WTC11 (cell line): Measurements from ENCODE around the gene PPP1R2. TPM values are rescaled to one million over a fixed set of nuclear protein-coding genes. Genes with fewer than 3 reads are reported as not detected.

Experiments
- ATAC-seq: fragments of 200-7000 bp; cut with Tn5 transposase; 2 replicates; pipeline ENCODE4 v1.10.0; 2021; ENCODE audit warnings: mild to moderate bottlenecking, moderate library complexity
- CTCF ChIA-PET: fragments of 300-600 bp; sonication (Branson Sonifier 250); formaldehyde crosslinking; loops from one replicate; lab custom pipeline; 2021; ENCODE audit warnings: antibody characterized with exemption; lab: Charles Lee
- POLR2A ChIA-PET: fragments of 350-600 bp; sonication (Branson Sonifier 250); formaldehyde crosslinking; loops from one replicate; lab custom pipeline; 2021; ENCODE audit warnings: antibody characterized with exemption; lab: Charles Lee
- DNase-seq: peaks from one replicate; pipeline ENCODE4 v3.0.0; 2021; ENCODE audit warnings: low spot score
- H3K27ac Mint-ChIP-seq: 2 replicates; pipeline ENCODE4 v1.8.0; 2021; ENCODE audit warnings: mixed read lengths
- H3K27me3 Mint-ChIP-seq: 2 replicates; pipeline ENCODE4 v1.8.0; 2021; ENCODE audit warnings: low read depth, mild to moderate bottlenecking, moderate library complexity, mixed read lengths
- H3K36me3 Mint-ChIP-seq: 2 replicates; pipeline ENCODE4 v1.8.0; 2021; ENCODE audit warnings: mixed read lengths
- H3K4me1 Mint-ChIP-seq: 2 replicates; pipeline ENCODE4 v1.8.0; 2022; ENCODE audit warnings: mixed read lengths
- H3K4me3 Mint-ChIP-seq: 2 replicates; pipeline ENCODE4 v1.8.0; 2021; ENCODE audit warnings: mild to moderate bottlenecking, moderate library complexity, mixed read lengths
- H3K9me3 Mint-ChIP-seq: 2 replicates; pipeline ENCODE4 v1.8.0; 2021; ENCODE audit warnings: mixed read lengths
- CREB1 ChIP-seq: sonication (generic); formaldehyde crosslinking; IDR thresholded peaks from 2 replicates; pipeline ENCODE4 v1.8.0; 2023; ENCODE audit warnings: mild to moderate bottlenecking, missing genetic modification reagents
- GABPB1 ChIP-seq: sonication (generic); formaldehyde crosslinking; IDR thresholded peaks from 2 replicates; pipeline ENCODE4 v1.8.1; 2023; ENCODE audit warnings: mild to moderate bottlenecking, missing genetic modification reagents
- HMGA2 ChIP-seq: fragments of 250-450 bp; sonication (Bioruptor Pico); IDR thresholded peaks from 2 replicates; pipeline ENCODE4 v1.4.0; 2021; ENCODE audit warnings: mild to moderate bottlenecking, moderate library complexity
- JAZF1 ChIP-seq: fragments of 250-450 bp; sonication (Bioruptor Pico); IDR thresholded peaks from 2 replicates; pipeline ENCODE4 v1.9.0; 2021; ENCODE audit warnings: moderate library complexity, mild to moderate bottlenecking, inconsistent platforms
- JUN ChIP-seq: sonication (generic); formaldehyde crosslinking; IDR thresholded peaks from 2 replicates; pipeline ENCODE4 v1.8.0; 2023; ENCODE audit warnings: mild to moderate bottlenecking, missing genetic modification reagents
- MYBL2 ChIP-seq: sonication (generic); formaldehyde crosslinking; IDR thresholded peaks from 2 replicates; pipeline ENCODE4 v1.8.1; 2023; ENCODE audit warnings: mild to moderate bottlenecking, moderate library complexity, missing genetic modification reagents
- NFATC4 ChIP-seq: fragments of 250-450 bp; sonication (Bioruptor Pico); IDR thresholded peaks from 2 replicates; pipeline ENCODE4 v1.9.0; 2021; ENCODE audit warnings: mild to moderate bottlenecking
- NFE2L1 ChIP-seq: sonication (generic); formaldehyde crosslinking; IDR thresholded peaks from 2 replicates; pipeline ENCODE4 v1.8.1; 2023; ENCODE audit warnings: missing genetic modification reagents
- NR1H2 ChIP-seq: sonication (generic); formaldehyde crosslinking; IDR thresholded peaks from 2 replicates; pipeline ENCODE4 v1.9.0; 2021; ENCODE audit warnings: mild to moderate bottlenecking, moderate library complexity, missing genetic modification reagents
- NR3C1 ChIP-seq: sonication (generic); formaldehyde crosslinking; conservative IDR thresholded peaks from 2 replicates; pipeline ENCODE4 v1.8.1; 2023; ENCODE audit warnings: low read depth, mild to moderate bottlenecking, missing genetic modification reagents
- RELA ChIP-seq: sonication (generic); formaldehyde crosslinking; IDR thresholded peaks from 2 replicates; pipeline ENCODE4 v1.8.1; 2022; ENCODE audit warnings: missing genetic modification reagents, mild to moderate bottlenecking, borderline replicate concordance
- SMAD3 ChIP-seq: sonication (generic); formaldehyde crosslinking; IDR thresholded peaks from 2 replicates; pipeline ENCODE4 v1.8.0; 2022; ENCODE audit warnings: missing genetic modification reagents, mild to moderate bottlenecking, borderline replicate concordance
- TCF7 ChIP-seq: sonication (generic); formaldehyde crosslinking; IDR thresholded peaks from 2 replicates; pipeline ENCODE4 v1.8.0; 2022; ENCODE audit warnings: mild to moderate bottlenecking, low read depth, missing genetic modification reagents, moderate library complexity
- ZNF232 ChIP-seq: sonication (generic); formaldehyde crosslinking; IDR thresholded peaks from 2 replicates; pipeline ENCODE4 v1.8.0; 2022; ENCODE audit warnings: mild to moderate bottlenecking, missing genetic modification reagents
- ZNF263 ChIP-seq: sonication (generic); formaldehyde crosslinking; IDR thresholded peaks from 2 replicates; pipeline ENCODE4 v1.8.1; 2022; ENCODE audit warnings: low read depth, mild to moderate bottlenecking, moderate library complexity, missing genetic modification reagents
- total RNA-seq: library from RNA; stranded (reverse); gene quantifications from 3 replicates; pipeline ENCODE4 v1.2.3, GENCODE V29; 2021
- TF ChIP-seq, protein P1 (sequence below): fragments of 250-450 bp; sonication (Bioruptor Pico); IDR thresholded peaks from 2 replicates; pipeline ENCODE4 v1.9.0; 2021; ENCODE audit warnings: mild to moderate bottlenecking, borderline replicate concordance
- TF ChIP-seq, protein P2 (sequence below): sonication (generic); formaldehyde crosslinking; IDR thresholded peaks from 2 replicates; pipeline ENCODE4 v1.8.1; 2023; ENCODE audit warnings: mild to moderate bottlenecking, missing genetic modification reagents
- TF ChIP-seq, protein P3 (sequence below): fragments of 250-450 bp; sonication (Bioruptor Pico); IDR thresholded peaks from 2 replicates; pipeline ENCODE4 v1.9.0; 2021; ENCODE audit warnings: moderate library complexity, mild to moderate bottlenecking, inconsistent platforms, borderline replicate concordance
- TF ChIP-seq, protein P4 (sequence below): fragments of 250-450 bp; sonication (Bioruptor Pico); IDR thresholded peaks from 2 replicates; pipeline ENCODE4 v1.8.0; 2021; ENCODE audit warnings: mild to moderate bottlenecking
- TF ChIP-seq, protein P5 (sequence below): sonication (generic); formaldehyde crosslinking; IDR thresholded peaks from 2 replicates; pipeline ENCODE4 v1.8.0; 2023; ENCODE audit warnings: missing genetic modification reagents
- TF ChIP-seq, protein P6 (sequence below): sonication (generic); formaldehyde crosslinking; conservative IDR thresholded peaks from 2 replicates; pipeline ENCODE4 v1.8.1; 2023; ENCODE audit warnings: mild to moderate bottlenecking, low read depth, missing genetic modification reagents, moderate library complexity
- TF ChIP-seq, protein P7 (sequence below): sonication (generic); formaldehyde crosslinking; IDR thresholded peaks from 2 replicates; pipeline ENCODE4 v1.8.1; 2023; ENCODE audit warnings: mild to moderate bottlenecking, missing genetic modification reagents

The PPP1R2 gene
- total RNA-seq, 1 experiment from 2014 or later, result 28.1 TPM

DNA sequence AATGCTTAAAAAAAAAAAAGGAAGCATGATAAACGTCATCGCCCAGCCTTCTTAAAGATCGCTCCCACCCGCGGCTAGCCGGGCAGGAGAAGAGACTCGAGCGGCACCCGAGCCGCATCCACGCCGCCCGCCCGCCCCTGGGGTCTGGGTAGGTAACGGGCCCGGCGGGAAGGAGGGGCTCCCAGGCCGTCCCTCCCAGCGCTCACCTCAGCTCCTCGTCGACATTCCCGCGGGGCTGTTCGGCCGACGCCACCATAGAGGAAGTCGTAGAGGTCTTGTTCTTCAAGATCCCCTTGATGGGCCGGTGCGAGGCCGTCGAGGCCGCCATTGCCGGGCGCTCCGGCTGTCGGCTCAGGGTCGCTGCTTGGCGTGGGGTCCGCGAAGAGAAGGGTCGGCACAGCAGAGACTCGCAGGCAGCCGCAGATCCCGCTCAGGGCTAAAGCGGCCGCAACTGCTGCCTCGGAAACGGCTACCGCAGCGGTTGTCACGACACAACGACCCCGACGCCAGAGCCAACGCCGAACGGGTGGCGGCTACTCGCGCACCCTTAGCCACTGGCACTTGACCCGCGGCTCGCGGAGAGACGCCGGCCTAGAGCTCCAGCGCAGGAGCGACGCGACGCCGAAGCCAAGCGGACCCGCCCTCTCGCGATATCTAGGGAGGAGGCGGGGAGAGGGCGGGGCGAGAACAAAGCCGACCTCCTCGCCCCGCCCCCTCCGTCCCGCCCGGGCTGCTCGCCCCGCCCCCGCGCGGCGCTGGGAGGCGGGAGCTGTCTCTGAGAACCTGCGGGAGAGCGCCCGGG, at the start of gene PPP1R2 (continued):
- TF ChIP-seq, protein P1, sequence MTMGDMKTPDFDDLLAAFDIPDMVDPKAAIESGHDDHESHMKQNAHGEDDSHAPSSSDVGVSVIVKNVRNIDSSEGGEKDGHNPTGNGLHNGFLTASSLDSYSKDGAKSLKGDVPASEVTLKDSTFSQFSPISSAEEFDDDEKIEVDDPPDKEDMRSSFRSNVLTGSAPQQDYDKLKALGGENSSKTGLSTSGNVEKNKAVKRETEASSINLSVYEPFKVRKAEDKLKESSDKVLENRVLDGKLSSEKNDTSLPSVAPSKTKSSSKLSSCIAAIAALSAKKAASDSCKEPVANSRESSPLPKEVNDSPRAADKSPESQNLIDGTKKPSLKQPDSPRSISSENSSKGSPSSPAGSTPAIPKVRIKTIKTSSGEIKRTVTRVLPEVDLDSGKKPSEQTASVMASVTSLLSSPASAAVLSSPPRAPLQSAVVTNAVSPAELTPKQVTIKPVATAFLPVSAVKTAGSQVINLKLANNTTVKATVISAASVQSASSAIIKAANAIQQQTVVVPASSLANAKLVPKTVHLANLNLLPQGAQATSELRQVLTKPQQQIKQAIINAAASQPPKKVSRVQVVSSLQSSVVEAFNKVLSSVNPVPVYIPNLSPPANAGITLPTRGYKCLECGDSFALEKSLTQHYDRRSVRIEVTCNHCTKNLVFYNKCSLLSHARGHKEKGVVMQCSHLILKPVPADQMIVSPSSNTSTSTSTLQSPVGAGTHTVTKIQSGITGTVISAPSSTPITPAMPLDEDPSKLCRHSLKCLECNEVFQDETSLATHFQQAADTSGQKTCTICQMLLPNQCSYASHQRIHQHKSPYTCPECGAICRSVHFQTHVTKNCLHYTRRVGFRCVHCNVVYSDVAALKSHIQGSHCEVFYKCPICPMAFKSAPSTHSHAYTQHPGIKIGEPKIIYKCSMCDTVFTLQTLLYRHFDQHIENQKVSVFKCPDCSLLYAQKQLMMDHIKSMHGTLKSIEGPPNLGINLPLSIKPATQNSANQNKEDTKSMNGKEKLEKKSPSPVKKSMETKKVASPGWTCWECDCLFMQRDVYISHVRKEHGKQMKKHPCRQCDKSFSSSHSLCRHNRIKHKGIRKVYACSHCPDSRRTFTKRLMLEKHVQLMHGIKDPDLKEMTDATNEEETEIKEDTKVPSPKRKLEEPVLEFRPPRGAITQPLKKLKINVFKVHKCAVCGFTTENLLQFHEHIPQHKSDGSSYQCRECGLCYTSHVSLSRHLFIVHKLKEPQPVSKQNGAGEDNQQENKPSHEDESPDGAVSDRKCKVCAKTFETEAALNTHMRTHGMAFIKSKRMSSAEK (CRISPR knock-in tag), result no peak
- TF ChIP-seq NR1H2 (CRISPR knock-in tag) (no peak), ZNF263 (no peak), GABPB1 (CRISPR knock-in tag) (0 out of 2 replicates have a peak, but pooled peaks have one; percentile 32), RELA (CRISPR knock-in tag) (no peak), NFE2L1 (CRISPR knock-in tag) (peak; percentile 43; the same call in 1 of the 2 replicates), JAZF1 (CRISPR knock-in tag) (no peak), SMAD3 (CRISPR knock-in tag) (no peak), JUN (CRISPR knock-in tag) (no peak), ZNF232 (CRISPR knock-in tag) (peak; percentile 93)
- TF ChIP-seq, protein P2, sequence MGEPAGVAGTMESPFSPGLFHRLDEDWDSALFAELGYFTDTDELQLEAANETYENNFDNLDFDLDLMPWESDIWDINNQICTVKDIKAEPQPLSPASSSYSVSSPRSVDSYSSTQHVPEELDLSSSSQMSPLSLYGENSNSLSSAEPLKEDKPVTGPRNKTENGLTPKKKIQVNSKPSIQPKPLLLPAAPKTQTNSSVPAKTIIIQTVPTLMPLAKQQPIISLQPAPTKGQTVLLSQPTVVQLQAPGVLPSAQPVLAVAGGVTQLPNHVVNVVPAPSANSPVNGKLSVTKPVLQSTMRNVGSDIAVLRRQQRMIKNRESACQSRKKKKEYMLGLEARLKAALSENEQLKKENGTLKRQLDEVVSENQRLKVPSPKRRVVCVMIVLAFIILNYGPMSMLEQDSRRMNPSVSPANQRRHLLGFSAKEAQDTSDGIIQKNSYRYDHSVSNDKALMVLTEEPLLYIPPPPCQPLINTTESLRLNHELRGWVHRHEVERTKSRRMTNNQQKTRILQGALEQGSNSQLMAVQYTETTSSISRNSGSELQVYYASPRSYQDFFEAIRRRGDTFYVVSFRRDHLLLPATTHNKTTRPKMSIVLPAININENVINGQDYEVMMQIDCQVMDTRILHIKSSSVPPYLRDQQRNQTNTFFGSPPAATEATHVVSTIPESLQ (CRISPR knock-in tag), result no peak
- TF ChIP-seq, protein P3, sequence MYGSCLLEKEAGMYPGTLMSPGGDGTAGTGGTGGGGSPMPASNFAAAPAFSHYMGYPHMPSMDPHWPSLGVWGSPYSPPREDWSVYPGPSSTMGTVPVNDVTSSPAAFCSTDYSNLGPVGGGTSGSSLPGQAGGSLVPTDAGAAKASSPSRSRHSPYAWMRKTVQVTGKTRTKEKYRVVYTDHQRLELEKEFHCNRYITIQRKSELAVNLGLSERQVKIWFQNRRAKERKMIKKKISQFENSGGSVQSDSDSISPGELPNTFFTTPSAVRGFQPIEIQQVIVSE (CRISPR knock-in tag), result no peak
- TF ChIP-seq, protein P4, sequence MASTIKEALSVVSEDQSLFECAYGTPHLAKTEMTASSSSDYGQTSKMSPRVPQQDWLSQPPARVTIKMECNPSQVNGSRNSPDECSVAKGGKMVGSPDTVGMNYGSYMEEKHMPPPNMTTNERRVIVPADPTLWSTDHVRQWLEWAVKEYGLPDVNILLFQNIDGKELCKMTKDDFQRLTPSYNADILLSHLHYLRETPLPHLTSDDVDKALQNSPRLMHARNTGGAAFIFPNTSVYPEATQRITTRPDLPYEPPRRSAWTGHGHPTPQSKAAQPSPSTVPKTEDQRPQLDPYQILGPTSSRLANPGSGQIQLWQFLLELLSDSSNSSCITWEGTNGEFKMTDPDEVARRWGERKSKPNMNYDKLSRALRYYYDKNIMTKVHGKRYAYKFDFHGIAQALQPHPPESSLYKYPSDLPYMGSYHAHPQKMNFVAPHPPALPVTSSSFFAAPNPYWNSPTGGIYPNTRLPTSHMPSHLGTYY, result no peak

DNA sequence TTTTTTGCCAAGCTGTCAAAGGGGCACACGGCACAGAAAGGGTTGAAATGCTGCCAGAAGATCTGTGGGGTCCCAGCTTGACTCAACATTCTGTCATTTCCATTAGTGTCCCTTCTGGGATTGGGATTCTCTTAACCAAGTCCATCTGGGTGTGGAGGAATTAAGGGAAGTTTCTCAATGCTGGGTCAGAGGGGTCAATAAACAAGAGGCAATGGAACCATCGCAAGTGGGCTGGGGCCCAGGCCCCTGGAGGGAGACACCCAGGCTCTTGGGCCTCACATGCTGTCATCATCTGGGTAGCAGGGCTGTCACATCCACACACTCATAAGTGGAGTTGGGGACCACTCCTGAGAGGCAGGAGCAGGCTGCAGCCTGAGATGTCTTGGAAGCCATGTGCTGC, 48.7 kb upstream of the PPP1R2 start:
- POLR2A ChIA-PET, result no interaction called here
- TF ChIP-seq HMGA2 (CRISPR knock-in tag), result no peak
- TF ChIP-seq, protein P5, sequence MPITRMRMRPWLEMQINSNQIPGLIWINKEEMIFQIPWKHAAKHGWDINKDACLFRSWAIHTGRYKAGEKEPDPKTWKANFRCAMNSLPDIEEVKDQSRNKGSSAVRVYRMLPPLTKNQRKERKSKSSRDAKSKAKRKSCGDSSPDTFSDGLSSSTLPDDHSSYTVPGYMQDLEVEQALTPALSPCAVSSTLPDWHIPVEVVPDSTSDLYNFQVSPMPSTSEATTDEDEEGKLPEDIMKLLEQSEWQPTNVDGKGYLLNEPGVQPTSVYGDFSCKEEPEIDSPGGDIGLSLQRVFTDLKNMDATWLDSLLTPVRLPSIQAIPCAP (CRISPR knock-in tag), result no peak
- no peak for TF ChIP-seq NFATC4 (CRISPR knock-in tag)
- TF ChIP-seq, protein P3 (CRISPR knock-in tag), result no peak
- TF ChIP-seq NR3C1 (CRISPR knock-in tag), result no peak
- no peak for TF ChIP-seq TCF7
- TF ChIP-seq, protein P6, sequence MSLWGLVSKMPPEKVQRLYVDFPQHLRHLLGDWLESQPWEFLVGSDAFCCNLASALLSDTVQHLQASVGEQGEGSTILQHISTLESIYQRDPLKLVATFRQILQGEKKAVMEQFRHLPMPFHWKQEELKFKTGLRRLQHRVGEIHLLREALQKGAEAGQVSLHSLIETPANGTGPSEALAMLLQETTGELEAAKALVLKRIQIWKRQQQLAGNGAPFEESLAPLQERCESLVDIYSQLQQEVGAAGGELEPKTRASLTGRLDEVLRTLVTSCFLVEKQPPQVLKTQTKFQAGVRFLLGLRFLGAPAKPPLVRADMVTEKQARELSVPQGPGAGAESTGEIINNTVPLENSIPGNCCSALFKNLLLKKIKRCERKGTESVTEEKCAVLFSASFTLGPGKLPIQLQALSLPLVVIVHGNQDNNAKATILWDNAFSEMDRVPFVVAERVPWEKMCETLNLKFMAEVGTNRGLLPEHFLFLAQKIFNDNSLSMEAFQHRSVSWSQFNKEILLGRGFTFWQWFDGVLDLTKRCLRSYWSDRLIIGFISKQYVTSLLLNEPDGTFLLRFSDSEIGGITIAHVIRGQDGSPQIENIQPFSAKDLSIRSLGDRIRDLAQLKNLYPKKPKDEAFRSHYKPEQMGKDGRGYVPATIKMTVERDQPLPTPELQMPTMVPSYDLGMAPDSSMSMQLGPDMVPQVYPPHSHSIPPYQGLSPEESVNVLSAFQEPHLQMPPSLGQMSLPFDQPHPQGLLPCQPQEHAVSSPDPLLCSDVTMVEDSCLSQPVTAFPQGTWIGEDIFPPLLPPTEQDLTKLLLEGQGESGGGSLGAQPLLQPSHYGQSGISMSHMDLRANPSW, result no peak
- TF ChIP-seq JAZF1 (CRISPR knock-in tag), result no peak
- TF ChIP-seq MYBL2 (CRISPR knock-in tag), result no peak
- TF ChIP-seq NFE2L1 (CRISPR knock-in tag), result no peak
- TF ChIP-seq, protein P7, sequence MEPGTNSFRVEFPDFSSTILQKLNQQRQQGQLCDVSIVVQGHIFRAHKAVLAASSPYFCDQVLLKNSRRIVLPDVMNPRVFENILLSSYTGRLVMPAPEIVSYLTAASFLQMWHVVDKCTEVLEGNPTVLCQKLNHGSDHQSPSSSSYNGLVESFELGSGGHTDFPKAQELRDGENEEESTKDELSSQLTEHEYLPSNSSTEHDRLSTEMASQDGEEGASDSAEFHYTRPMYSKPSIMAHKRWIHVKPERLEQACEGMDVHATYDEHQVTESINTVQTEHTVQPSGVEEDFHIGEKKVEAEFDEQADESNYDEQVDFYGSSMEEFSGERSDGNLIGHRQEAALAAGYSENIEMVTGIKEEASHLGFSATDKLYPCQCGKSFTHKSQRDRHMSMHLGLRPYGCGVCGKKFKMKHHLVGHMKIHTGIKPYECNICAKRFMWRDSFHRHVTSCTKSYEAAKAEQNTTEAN (CRISPR knock-in tag), result no peak
- TF ChIP-seq CREB1, result no peak

More for the DNA sequence above, 48.7 kb upstream of the PPP1R2 start:
- DNase-seq (no peak), ATAC-seq (no peak)
- H3K27ac Mint-ChIP-seq, result no peak overlapping the region
- H3K4me3 Mint-ChIP-seq, result no peak overlapping the region
- H3K4me1 Mint-ChIP-seq, result no peaks in the 10 kb centered on the region
- peaks cover 9% of the 10 kb centered on the region for H3K27me3 Mint-ChIP-seq
- no peaks in the 10 kb centered on the region for H3K36me3 Mint-ChIP-seq
- CTCF ChIA-PET, result no interaction called here
- H3K9me3 Mint-ChIP-seq, result peaks cover 25% of the 10 kb centered on the region
